H9 (cell line): Measurements from ENCODE around the gene IPO9. TPM values are rescaled to one million over a fixed set of nuclear protein-coding genes. Genes with fewer than 3 reads are reported as not detected.

Experiments used
- DNase-seq: peaks from one replicate; pipeline ENCODE4 v3.0.0-alpha.2; 2017
- H2AFZ ChIP-seq: one replicate; pipeline ENCODE4 v1.6.1; 2013; ENCODE audit warnings: mild to moderate bottlenecking, low read length, control low read depth, moderate library complexity
- H2AK5ac ChIP-seq: 2 replicates; pipeline ENCODE4 v1.6.1; 2013; ENCODE audit warnings: low read length, control low read depth, mixed read lengths; ENCODE audit not compliant: insufficient read length
- H2BK120ac ChIP-seq: one replicate; pipeline ENCODE4 v1.6.1; 2013; ENCODE audit warnings: low read depth, mild to moderate bottlenecking, low read length, control low read depth, inconsistent platforms; ENCODE audit not compliant: poor library complexity, severe bottlenecking
- H2BK12ac ChIP-seq: 2 replicates; pipeline ENCODE4 v1.6.1; 2013; ENCODE audit warnings: low read length, control low read depth, mixed read lengths, low read depth; ENCODE audit not compliant: insufficient read length
- H2BK15ac ChIP-seq: 2 replicates; pipeline ENCODE4 v1.6.1; 2013; ENCODE audit warnings: low read depth, low read length, control low read depth
- H2BK20ac ChIP-seq: one replicate; pipeline ENCODE4 v1.6.1; 2013; ENCODE audit warnings: low read depth, mild to moderate bottlenecking, low read length, control low read depth, inconsistent platforms; ENCODE audit not compliant: poor library complexity, severe bottlenecking
- H2BK5ac ChIP-seq: 2 replicates; pipeline ENCODE4 v1.6.1; 2013; ENCODE audit warnings: low read length, control low read depth, mixed read lengths; ENCODE audit not compliant: insufficient read length
- H3K14ac ChIP-seq: 2 replicates; pipeline ENCODE4 v1.6.1; 2013; ENCODE audit warnings: low read length, control low read depth; ENCODE audit not compliant: insufficient read depth
- H3K18ac ChIP-seq: 2 replicates; pipeline ENCODE4 v1.6.1; 2013; ENCODE audit warnings: low read depth, mild to moderate bottlenecking, mixed read lengths, low read length, control low read depth; ENCODE audit not compliant: insufficient read length
- H3K23ac ChIP-seq: 2 replicates; pipeline ENCODE4 v1.6.1; 2013; ENCODE audit warnings: low read length, control low read depth, mixed read lengths, low read depth; ENCODE audit not compliant: insufficient read length
- H3K23me2 ChIP-seq: 2 replicates; pipeline ENCODE4 v1.6.1; 2013; ENCODE audit warnings: low read depth, mild to moderate bottlenecking, mixed read lengths, low read length, control low read depth; ENCODE audit not compliant: insufficient read length, poor library complexity, severe bottlenecking
- H3K27ac ChIP-seq: 2 replicates; pipeline ENCODE4 v1.5.1; 2013; ENCODE audit warnings: low read length, control low read depth, mixed read lengths, low read depth; ENCODE audit not compliant: insufficient read length
- H3K27me3 ChIP-seq: 2 replicates; pipeline ENCODE4 v1.6.1; 2013; ENCODE audit warnings: low read length, control low read depth, inconsistent platforms; ENCODE audit not compliant: insufficient read depth
- H3K4ac ChIP-seq: 2 replicates; pipeline ENCODE4 v1.6.1; 2013; ENCODE audit warnings: low read depth, mild to moderate bottlenecking, control low read depth, inconsistent platforms, low read length, moderate library complexity
- H3K4me1 ChIP-seq: 2 replicates; pipeline ENCODE4 v1.6.1; 2013; ENCODE audit warnings: low read length, control low read depth, inconsistent platforms; ENCODE audit not compliant: insufficient read depth
- H3K4me2 ChIP-seq: 2 replicates; pipeline ENCODE4 v1.6.1; 2013; ENCODE audit warnings: low read length, control low read depth, mixed read lengths; ENCODE audit not compliant: insufficient read length, insufficient read depth
- H3K56ac ChIP-seq: 2 replicates; pipeline ENCODE4 v1.6.1; 2013; ENCODE audit warnings: low read depth, mild to moderate bottlenecking, mixed read lengths, low read length, control low read depth; ENCODE audit not compliant: insufficient read length
- H3K79me1 ChIP-seq: 2 replicates; pipeline ENCODE4 v1.6.1; 2013; ENCODE audit warnings: low read depth, mild to moderate bottlenecking, moderate library complexity, low read length, control low read depth, inconsistent platforms; ENCODE audit not compliant: insufficient read depth, poor library complexity, severe bottlenecking
- H3K79me2 ChIP-seq: 2 replicates; pipeline ENCODE4 v1.6.1; 2013; ENCODE audit warnings: low read length, control low read depth, inconsistent platforms; ENCODE audit not compliant: insufficient read depth
- H3K9ac ChIP-seq: 2 replicates; pipeline ENCODE4 v1.6.1; 2013; ENCODE audit warnings: low read length, control low read depth, mixed read lengths; ENCODE audit not compliant: insufficient read length; ENCODE audit errors: extremely low read depth
- H3K9me3 ChIP-seq: one replicate; pipeline ENCODE4 v1.6.1; 2013; ENCODE audit warnings: low read depth, low read length, inconsistent platforms; ENCODE audit not compliant: control insufficient read depth
- H3T11ph ChIP-seq: one replicate; pipeline ENCODE4 v1.6.1; 2013; ENCODE audit warnings: mild to moderate bottlenecking, low read length, control low read depth, inconsistent platforms
- H4K20me1 ChIP-seq: one replicate; pipeline ENCODE4 v1.6.1; 2013; ENCODE audit not compliant: control insufficient read depth, insufficient read length, insufficient read depth
- H4K5ac ChIP-seq: 2 replicates; pipeline ENCODE4 v1.6.1; 2013; ENCODE audit warnings: low read depth, mild to moderate bottlenecking, mixed read lengths, low read length, control low read depth; ENCODE audit not compliant: insufficient read length
- H4K8ac ChIP-seq: replicated peaks from 2 replicates; pipeline ENCODE4 v1.6.1; 2013; ENCODE audit warnings: low read length, control low read depth, mixed read lengths, low read depth; ENCODE audit not compliant: insufficient read length
- H4K91ac ChIP-seq: 2 replicates; pipeline ENCODE4 v1.6.1; 2013; ENCODE audit warnings: low read depth, mild to moderate bottlenecking, moderate library complexity, mixed read lengths, low read length, control low read depth; ENCODE audit not compliant: insufficient read length
- H3K27ac Mint-ChIP-seq, 3 experiments: 2 replicates in 2 of 3; 3 replicates in 1 of 3; pipeline ENCODE4 v1.8.0; 2020 to 2021; ENCODE audit warnings: mixed read lengths in 3 of 3, mild to moderate bottlenecking in 1 of 3, moderate library complexity in 1 of 3
- H3K27me3 Mint-ChIP-seq: 2 replicates; pipeline ENCODE4 v1.8.0; 2021; ENCODE audit warnings: low read depth, mild to moderate bottlenecking, moderate library complexity, mixed read lengths
- H3K36me3 Mint-ChIP-seq, 3 experiments: 2 replicates in 2 of 3; 3 replicates in 1 of 3; pipeline ENCODE4 v1.8.0; 2020 to 2021; ENCODE audit warnings: low read depth in 3 of 3, mixed read lengths in 3 of 3; ENCODE audit not compliant: insufficient read depth in 1 of 3
- H3K4me1 Mint-ChIP-seq, 2 experiments: 2 replicates each; pipeline ENCODE4 v1.8.0; 2020; ENCODE audit warnings: mixed read lengths in 2 of 2
- H3K4me3 Mint-ChIP-seq, 2 experiments: 2 replicates in 1 of 2; 3 replicates in 1 of 2; pipeline ENCODE4 v1.8.0; 2020 to 2021; ENCODE audit warnings: mild to moderate bottlenecking in 2 of 2, mixed read lengths in 2 of 2, moderate library complexity in 1 of 2
- H3K9me3 Mint-ChIP-seq, 2 experiments: 2 replicates in 1 of 2; 3 replicates in 1 of 2; pipeline ENCODE4 v1.8.0; 2020; ENCODE audit warnings: mild to moderate bottlenecking in 2 of 2, mixed read lengths in 2 of 2, moderate library complexity in 1 of 2
- CTCF ChIP-seq: fragments of 200-600 bp; sonication (generic); conservative IDR thresholded peaks from 3 replicates; pipeline ENCODE4 v1.8.0; 2021; ENCODE audit warnings: antibody characterized with exemption, mild to moderate bottlenecking
- WGBS: extraction: QIAGEN DNeasy Blood & Tissue Kit; methylation state at CpG from one replicate; pipeline ENCODE4 v1.1.7; 2013; ENCODE audit warnings: missing lambda C conversion rate, low lambda C conversion rate, mixed read lengths; ENCODE audit not compliant: insufficient read length; ENCODE audit errors: extremely low coverage; 5-methylcytosine and 5-hydroxymethylcytosine counted together
- total RNA-seq: library from RNA; stranded (reverse); gene quantifications from 2 replicates; pipeline ENCODE4 v1.2.1, GENCODE V29; 2021

The IPO9 gene
- total RNA-seq, 1 experiment from 2014 or later: 104 TPM

GRCh38 chr1:201877877-201878401, 49.0 kb downstream of the IPO9 start:
- Histone ChIP-seq H3K14ac (no peak overlapping the region), H3K27me3 (no peaks in the 10 kb centered on the region), H2AFZ (no peak overlapping the region), H3T11ph (no peak overlapping the region), H2AK5ac (no peak overlapping the region), H3K4ac (no peak overlapping the region), H3K23me2 (no peaks in the 10 kb centered on the region), H3K4me1 (peaks cover 2% of the 10 kb centered on the region; the same call in 1 of the 2 replicates), H3K23ac (no peak overlapping the region), H2BK20ac (no peak overlapping the region), H3K9ac (no peak overlapping the region), H3K9me3 (no peaks in the 10 kb centered on the region), H3K18ac (no peak overlapping the region), H4K8ac (no peak overlapping the region), H3K27ac (no peak overlapping the region), H3K79me2 (no peaks in the 10 kb centered on the region), H3K56ac (no peak overlapping the region), H4K20me1 (no peaks in the 10 kb centered on the region), H2BK12ac (no peak overlapping the region), H2BK15ac (no peak overlapping the region), H4K91ac (no peak overlapping the region), H2BK5ac (no peak overlapping the region), H3K4me2 (no peak overlapping the region), H2BK120ac (no peak overlapping the region), H3K79me1 (no peaks in the 10 kb centered on the region), H4K5ac (no peak overlapping the region)
- no CpG with 5 or more reads among the region's 6 CpGs for WGBS
- no peaks in the 10 kb centered on the region for H3K9me3 Mint-ChIP-seq
- peak overlapping the region in 1 of 3 experiments; percentile 93; a peak in 2 of 7 replicates for H3K27ac Mint-ChIP-seq
- no peak for DNase-seq
- H3K4me1 Mint-ChIP-seq: peaks cover 19 to 20% of the 10 kb centered on the region in 2 experiments
- TF ChIP-seq CTCF: peak; percentile 78
- no peak overlapping the region for H3K4me3 Mint-ChIP-seq
- peaks cover 15 to 49% (median 34%) of the 10 kb centered on the region in 3 experiments for H3K36me3 Mint-ChIP-seq
- H3K27me3 Mint-ChIP-seq: no peaks in the 10 kb centered on the region
